Fibroblast of the aortic adventitia (primary cell): Measurements from ENCODE around the gene SIVA1. TPM values are rescaled to one million over a fixed set of nuclear protein-coding genes. Genes with fewer than 3 reads are reported as not detected.

Source experiments
- DNase-seq: peaks from one replicate; pipeline ENCODE4 v3.0.0-alpha.2; 2010; ENCODE audit warnings: low read depth
- H3K4me3 ChIP-seq: 2 replicates; pipeline ENCODE4 v1.5.1; 2011; ENCODE audit warnings: low read depth, mild to moderate bottlenecking, control low read depth, low read length, moderate library complexity
- CTCF ChIP-seq: IDR thresholded peaks from 2 replicates; pipeline ENCODE4 v1.5.1; 2011; ENCODE audit warnings: mild to moderate bottlenecking, low read length, control low read depth, inconsistent platforms; ENCODE audit not compliant: insufficient read depth
- total RNA-seq: library from RNA; depleted of rRNA; stranded (reverse); fragments of >200 nt; gene quantifications from 2 replicates; pipeline ENCODE4 v1.2.3, GENCODE V29; 2012; ENCODE audit warnings: low replicate concordance

SIVA1 gene
- total RNA-seq, 1 donor: 87.3 TPM

GRCh38 chr14:104777808-104778249 lies 24.9 kb downstream of the SIVA1 start:
- no peak for DNase-seq
- no peak for TF ChIP-seq CTCF
- no peak overlapping the region for H3K4me3 ChIP-seq

GRCh38 chr14:104778694-104779331 lies 25.9 kb downstream of the SIVA1 start:
- no peak overlapping the region for H3K4me3 ChIP-seq
- TF ChIP-seq CTCF: no peak
- no peak for DNase-seq

GRCh38 chr14:104779776-104780512 lies 27.0 kb downstream of the SIVA1 start:
- no peak overlapping the region for H3K4me3 ChIP-seq
- TF ChIP-seq CTCF: no peak
- no peak for DNase-seq

- no peak for TF ChIP-seq CTCF
- DNase-seq: no peak
- H3K4me3 ChIP-seq: no peak overlapping the region
These were observed 27.6 kb downstream of the SIVA1 start for GRCh38 chr14:104780513-104781030.

GRCh38 chr14:104781271-104782077 lies 28.5 kb downstream of the SIVA1 start:
- no peak for TF ChIP-seq CTCF
- no peak for DNase-seq
- no peak overlapping the region for H3K4me3 ChIP-seq

GRCh38 chr14:104782086-104782807 lies 29.3 kb downstream of the SIVA1 start:
- no peak for TF ChIP-seq CTCF
- no peak for DNase-seq

More at GRCh38 chr14:104782086-104782807, 29.3 kb downstream of the SIVA1 start:
- no peak overlapping the region for H3K4me3 ChIP-seq
